ENCODE data around the gene TRIM17.

DNA sequence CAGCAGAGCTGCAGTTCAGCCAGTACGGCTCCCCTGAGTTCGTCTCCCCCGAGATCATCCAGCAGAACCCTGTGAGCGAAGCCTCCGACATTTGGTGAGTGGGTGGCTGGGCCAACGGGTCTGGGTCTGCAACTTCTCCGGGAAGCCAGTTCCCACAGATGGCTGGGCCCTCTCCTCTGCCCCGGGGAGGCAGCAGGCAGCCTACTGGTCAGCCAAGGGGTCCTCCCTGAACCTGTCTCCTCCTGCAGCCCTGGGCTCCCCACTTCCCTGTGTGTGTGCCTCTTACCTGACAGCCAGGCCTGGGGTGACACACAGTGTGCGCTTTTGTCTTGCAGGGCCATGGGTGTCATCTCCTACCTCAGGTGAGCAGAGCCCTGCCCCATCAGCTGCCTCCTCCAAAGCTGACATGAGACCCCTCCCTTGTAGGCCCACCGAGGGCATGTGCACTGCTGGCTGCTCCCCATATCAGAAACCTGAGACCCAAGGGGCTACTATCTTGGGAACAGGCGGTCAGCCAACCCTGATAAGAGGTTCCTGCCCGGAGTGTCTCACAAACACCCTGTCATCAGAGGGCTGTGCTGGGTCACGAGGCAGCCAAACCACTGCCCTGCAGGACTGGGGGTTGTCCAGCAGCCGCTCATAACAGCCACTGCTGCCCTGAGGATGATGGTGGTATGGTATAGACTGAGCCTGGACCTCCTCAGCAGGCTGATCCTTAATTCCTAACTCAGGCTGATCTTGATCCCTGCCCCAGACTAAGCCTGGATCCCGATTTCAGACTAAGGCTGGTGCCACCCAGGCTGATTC is 47.7 kb downstream of the TRIM17 start:
- TF ChIP-seq ZNF274 (IDR thresholded peaks at IDR 0.05; ENCODE audit: low read depth, low read length) (no peak), YY1 (IDR thresholded peaks at IDR 0.05; ENCODE audit: insufficient read depth, insufficient read length) (no peak)
